Erythroblast (primary cell): ENCODE results near the gene GRIK4.

Source experiments
- GATA1 ChIP-seq: IDR thresholded peaks from 2 replicates; pipeline ENCODE4 v1.6.1; 2011; ENCODE audit warnings: low read depth, mild to moderate bottlenecking, control low read depth, low read length, moderate library complexity
- POLR2A ChIP-seq: IDR thresholded peaks from 2 replicates; pipeline ENCODE4 v1.6.1; 2011; ENCODE audit warnings: mild to moderate bottlenecking, low read length

DNA sequence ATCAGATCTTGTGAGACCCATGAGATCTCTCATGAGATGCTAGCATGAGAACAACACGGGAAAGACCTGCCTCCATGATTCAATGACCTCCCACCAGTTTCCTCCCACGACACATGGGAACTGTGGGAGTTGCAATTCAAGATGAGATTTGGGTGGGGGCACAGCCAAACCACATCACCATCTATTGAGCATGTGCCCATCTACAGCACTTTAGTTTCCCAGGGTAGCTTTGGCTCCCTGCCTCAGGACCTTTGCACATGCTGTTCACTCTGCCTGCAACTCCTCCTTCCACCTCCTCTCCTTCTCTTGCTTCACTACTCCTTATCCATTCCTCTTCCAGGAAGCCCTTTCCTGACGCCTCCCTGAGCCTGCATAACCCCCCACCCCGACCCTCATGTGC lies 17.2 kb downstream of the GRIK4 start:
- TF ChIP-seq POLR2A = no peak
- TF ChIP-seq GATA1 = no peak
